Activated CD8-positive, alpha-beta memory T cell treated with anti-CD3 and anti-CD28 coated beads, Interleukin-2, amount 10 ng/mL, durations not matched to agents 7 days and 5 days (primary cell): Measurements from ENCODE around the gene EIF3J. TPM values are rescaled to one million over a fixed set of nuclear protein-coding genes. Genes with fewer than 3 reads are reported as not detected.

Source experiments
- ATAC-seq: fragments of 150-1000 bp; cut with Tn5 transposase; one replicate; pipeline ENCODE4 v1.10.0; 2021; ENCODE audit warnings: moderate library complexity
- CTCF ChIA-PET: fragments of 350-600 bp; sonication (Branson Sonifier 250); formaldehyde crosslinking; loops from one replicate; lab custom pipeline; 2021; ENCODE audit warnings: antibody characterized with exemption; lab: Charles Lee
- DNase-seq: peaks from one replicate; pipeline ENCODE4 v3.0.0-alpha.2; 2020
- H3K27ac Mint-ChIP-seq: one replicate; pipeline ENCODE4 v1.8.0; 2021; ENCODE audit warnings: mild to moderate bottlenecking, mixed read lengths
- H3K27me3 Mint-ChIP-seq: one replicate; pipeline ENCODE4 v1.8.0; 2021; ENCODE audit warnings: mixed read lengths
- H3K36me3 Mint-ChIP-seq: one replicate; pipeline ENCODE4 v1.8.0; 2021; ENCODE audit warnings: mild to moderate bottlenecking, mixed read lengths
- H3K4me1 Mint-ChIP-seq: one replicate; pipeline ENCODE4 v1.8.0; 2021; ENCODE audit warnings: mixed read lengths
- H3K4me3 Mint-ChIP-seq: one replicate; pipeline ENCODE4 v1.8.0; 2021; ENCODE audit warnings: mild to moderate bottlenecking, moderate library complexity, mixed read lengths
- H3K9me3 Mint-ChIP-seq: one replicate; pipeline ENCODE4 v1.8.0; 2022; ENCODE audit warnings: low read depth, mixed read lengths
- total RNA-seq, 2 experiments: library from RNA; stranded (reverse); gene quantifications; one replicate each; pipeline ENCODE4 v1.2.3, GENCODE V29; 2021

Gene EIF3J
- total RNA-seq, 2 experiments from 2014 or later, result 75.8 to 124 TPM

DNA sequence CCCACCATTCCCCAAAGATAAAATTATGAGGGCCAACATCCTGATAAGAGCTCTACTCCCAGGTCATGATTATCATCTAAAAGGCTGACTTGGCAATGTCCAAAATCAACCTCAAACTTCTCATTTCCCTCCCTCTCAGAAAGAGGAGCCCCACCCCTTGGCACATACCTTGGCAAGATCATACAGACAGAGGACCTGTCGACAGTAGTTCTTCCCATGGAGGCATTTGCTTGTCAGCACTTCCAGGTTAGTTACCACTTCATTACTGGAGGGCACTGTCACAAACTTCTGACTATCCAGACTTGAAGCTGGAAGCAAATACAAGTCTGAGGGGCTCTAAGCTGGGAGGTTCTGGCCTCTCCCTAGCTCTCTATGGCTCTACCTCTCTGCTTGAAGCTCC lies 37.8 kb downstream of the EIF3J start:
- peaks cover 30% of the 10 kb centered on the region for H3K36me3 Mint-ChIP-seq
- no peaks in the 10 kb centered on the region for H3K9me3 Mint-ChIP-seq
- H3K27me3 Mint-ChIP-seq, result no peaks in the 10 kb centered on the region
- H3K4me3 Mint-ChIP-seq, result no peak overlapping the region
- peak overlapping the region; percentile 4 for H3K27ac Mint-ChIP-seq
- CTCF ChIA-PET, result interaction anchor here (0.7 to 7.1 kb wide), 3 partner anchors 10 to 162 kb away, joined by 4 to 78 read pairs (median 14); partner anchors contain the start of gene TRIM69
- peaks cover 18% of the 10 kb centered on the region for H3K4me1 Mint-ChIP-seq
- ATAC-seq, result no peak
- DNase-seq, result no peak

- H3K27ac Mint-ChIP-seq, result no peak overlapping the region
- no peaks in the 10 kb centered on the region for H3K9me3 Mint-ChIP-seq
- CTCF ChIA-PET, result interaction anchor here (0.7 to 7.1 kb wide), 8 partner anchors 8 to 272 kb away, joined by 3 to 78 read pairs (median 12); partner anchors contain the start of genes SPG11 and TRIM69
- no peak for DNase-seq
- no peak overlapping the region for H3K4me3 Mint-ChIP-seq
- peaks cover 19% of the 10 kb centered on the region for H3K4me1 Mint-ChIP-seq
- H3K36me3 Mint-ChIP-seq, result peaks cover 35% of the 10 kb centered on the region
- no peaks in the 10 kb centered on the region for H3K27me3 Mint-ChIP-seq
- no peak for ATAC-seq
Measured at GRCh38 chr15:44580105-44580504, 43.2 kb downstream of the EIF3J start.

- CTCF ChIA-PET, result interaction anchor here (0.6 to 6.8 kb wide), 18 partner anchors 8 to 204 kb away, joined by 3 to 76 read pairs (median 4); partner anchors contain the start of genes SPG11 and TRIM69
- no peak overlapping the region for H3K4me3 Mint-ChIP-seq
Measured at GRCh38 chr15:44584162-44584749, 47.3 kb downstream of the EIF3J start.

DNA sequence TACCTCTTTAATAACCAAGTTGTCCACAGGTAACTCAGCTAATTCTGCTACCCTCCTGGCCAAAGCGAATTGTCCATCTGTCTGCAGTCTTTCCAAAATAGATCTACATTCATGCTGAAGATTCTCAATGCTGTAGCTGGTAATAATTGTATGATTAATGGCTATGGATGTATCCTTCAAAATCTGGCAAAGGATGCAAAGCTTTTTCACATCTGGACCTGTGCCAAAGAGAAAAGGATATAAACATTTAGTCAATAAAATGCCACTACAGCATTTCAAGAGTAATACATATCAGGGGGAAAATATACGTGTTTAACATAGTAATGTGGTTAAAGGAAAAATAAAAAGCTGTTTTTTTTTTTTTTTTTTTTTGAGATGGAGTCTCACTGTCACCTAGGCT lies 48.7 kb downstream of the EIF3J start:
- no peak for DNase-seq
- H3K27ac Mint-ChIP-seq, result no peak overlapping the region
- peaks cover 3% of the 10 kb centered on the region for H3K4me1 Mint-ChIP-seq
- peaks cover 47% of the 10 kb centered on the region for H3K36me3 Mint-ChIP-seq
- no peaks in the 10 kb centered on the region for H3K9me3 Mint-ChIP-seq
- no peaks in the 10 kb centered on the region for H3K27me3 Mint-ChIP-seq
- no peak overlapping the region for H3K4me3 Mint-ChIP-seq
- no peak for ATAC-seq
- CTCF ChIA-PET, result interaction anchor here (0.8 to 6.8 kb wide), 7 partner anchors 7 to 203 kb away, joined by 3 to 76 read pairs (median 11); partner anchors contain the start of genes SPG11 and TRIM69

More at GRCh38 chr15:44584162-44584749, 47.3 kb downstream of the EIF3J start:
- Mint-ChIP-seq H3K27ac (peak overlapping the region; percentile 49), H3K9me3 (no peaks in the 10 kb centered on the region), H3K4me1 (peaks cover 4% of the 10 kb centered on the region), H3K36me3 (peaks cover 47% of the 10 kb centered on the region), H3K27me3 (no peaks in the 10 kb centered on the region)
- DNase-seq (peak; percentile 73), ATAC-seq (peak; percentile 86)

GRCh38 chr15:44588541-44588940 lies 51.6 kb downstream of the EIF3J start:
- Mint-ChIP-seq H3K27me3 (no peaks in the 10 kb centered on the region), H3K36me3 (peaks cover 42% of the 10 kb centered on the region), H3K4me3 (no peak overlapping the region), H3K9me3 (no peaks in the 10 kb centered on the region), H3K4me1 (peaks cover 4% of the 10 kb centered on the region), H3K27ac (no peak overlapping the region)
- CTCF ChIA-PET, result interaction anchor here (0.9 to 6.8 kb wide), 5 partner anchors 10 to 449 kb away, joined by 3 to 76 read pairs (median 9); partner anchors contain the start of genes SPG11 and TRIM69
- DNase-seq, result no peak
- ATAC-seq, result no peak

DNA sequence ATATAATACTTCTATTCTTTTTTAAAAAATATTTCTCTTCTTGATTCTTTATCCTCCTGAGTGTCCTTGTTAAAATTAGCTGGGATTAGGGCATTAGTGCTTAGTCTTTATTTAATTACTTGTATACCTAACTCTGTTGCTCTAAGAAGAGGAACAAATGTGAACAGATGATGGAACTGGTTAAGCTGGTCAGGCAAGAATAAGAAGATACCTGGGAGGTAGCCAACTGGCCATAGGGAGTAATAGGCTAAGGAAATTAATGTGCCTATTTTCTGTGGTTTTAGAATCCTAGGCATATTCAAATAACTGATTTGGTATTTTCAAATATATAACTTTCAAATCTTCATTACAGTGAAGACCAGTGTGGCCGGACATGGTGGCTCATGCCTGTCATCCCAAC lies 54.4 kb downstream of the EIF3J start:
- CTCF ChIA-PET, result interaction anchor here (1.0 to 4.0 kb wide), 4 partner anchors 8 to 146 kb away, joined by 3 to 57 read pairs (median 7); partner anchors contain the start of genes SPG11 and TRIM69

DNA sequence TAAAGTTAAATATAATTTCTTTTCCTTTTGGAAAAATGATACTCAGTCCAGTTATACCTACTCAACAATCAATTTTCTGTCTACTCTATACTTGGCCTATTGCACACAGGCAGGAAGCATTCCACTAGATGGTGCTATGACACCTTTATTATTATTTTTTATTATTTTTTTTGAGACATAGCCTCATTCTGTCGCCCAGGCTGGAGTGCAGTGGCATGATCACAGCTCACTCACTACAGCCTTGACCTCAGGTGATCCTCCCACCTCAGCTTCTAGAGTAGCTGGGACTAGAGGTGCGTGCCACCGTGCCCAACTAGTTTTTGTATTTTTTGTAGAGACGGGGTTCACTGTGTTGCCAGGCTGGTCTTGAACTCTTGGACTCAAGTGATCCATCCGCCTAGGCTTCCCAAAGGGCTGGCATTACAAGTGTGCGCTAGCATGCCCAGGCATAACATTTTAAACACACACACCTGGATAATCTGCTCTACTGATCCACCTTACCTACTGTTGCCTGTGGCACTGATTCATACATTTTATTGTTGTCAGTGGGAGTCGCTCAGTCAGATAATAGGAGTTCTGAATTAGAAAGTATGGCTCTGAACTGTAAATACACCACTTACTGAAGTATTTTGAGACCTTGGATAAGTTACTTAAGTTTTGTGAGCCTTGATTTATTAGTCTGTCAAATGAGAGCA lies 56.2 kb downstream of the EIF3J start:
- CTCF ChIA-PET, result interaction anchor here (0.6 to 4.0 kb wide), 19 partner anchors 9 to 444 kb away, joined by 3 to 57 read pairs (median 4); partner anchors contain the start of genes SPG11 and TRIM69
- ATAC-seq, result peak; percentile 76
- H3K36me3 Mint-ChIP-seq, result peaks cover 40% of the 10 kb centered on the region

More for the DNA sequence above, 54.4 kb downstream of the EIF3J start:
- H3K27ac Mint-ChIP-seq, result no peak overlapping the region
- H3K27me3 Mint-ChIP-seq, result no peaks in the 10 kb centered on the region
- no peak for DNase-seq
- peaks cover 40% of the 10 kb centered on the region for H3K36me3 Mint-ChIP-seq
- no peaks in the 10 kb centered on the region for H3K9me3 Mint-ChIP-seq
- H3K4me3 Mint-ChIP-seq, result no peak overlapping the region
- ATAC-seq, result no peak
- peaks cover 14% of the 10 kb centered on the region for H3K4me1 Mint-ChIP-seq

GRCh38 chr15:44595246-44595645 lies 58.3 kb downstream of the EIF3J start:
- Mint-ChIP-seq H3K4me3 (no peak overlapping the region), H3K27ac (peak overlapping the region; percentile 70), H3K27me3 (no peaks in the 10 kb centered on the region), H3K36me3 (peaks cover 37% of the 10 kb centered on the region), H3K9me3 (no peaks in the 10 kb centered on the region), H3K4me1 (peaks cover 38% of the 10 kb centered on the region)
- DNase-seq, result no peak
- CTCF ChIA-PET, result interaction anchor here (0.9 to 2.6 kb wide), 2 partner anchors 16 to 144 kb away, joined by 3 to 7 read pairs; no protein-coding TSS in a partner anchor
- no peak for ATAC-seq

More for the DNA sequence above, 56.2 kb downstream of the EIF3J start:
- Mint-ChIP-seq H3K4me3 (no peak overlapping the region), H3K4me1 (peaks cover 29% of the 10 kb centered on the region), H3K27me3 (no peaks in the 10 kb centered on the region), H3K27ac (peak overlapping the region; percentile 70), H3K9me3 (no peaks in the 10 kb centered on the region)
- DNase-seq, result no peak

GRCh38 chr15:44595656-44596510 lies 58.9 kb downstream of the EIF3J start:
- H3K27me3 Mint-ChIP-seq, result no peaks in the 10 kb centered on the region
- no peaks in the 10 kb centered on the region for H3K9me3 Mint-ChIP-seq
- CTCF ChIA-PET, result interaction anchor here (0.9 to 3.3 kb wide), 5 partner anchors 17 to 258 kb away, joined by 3 to 19 read pairs (median 6); no protein-coding TSS in a partner anchor
- peaks cover 38% of the 10 kb centered on the region for H3K4me1 Mint-ChIP-seq
- H3K27ac Mint-ChIP-seq, result peak overlapping the region; percentile 70
- DNase-seq (no peak), ATAC-seq (peak; percentile 17)
- H3K4me3 Mint-ChIP-seq, result no peak overlapping the region
- H3K36me3 Mint-ChIP-seq, result peaks cover 35% of the 10 kb centered on the region

DNA sequence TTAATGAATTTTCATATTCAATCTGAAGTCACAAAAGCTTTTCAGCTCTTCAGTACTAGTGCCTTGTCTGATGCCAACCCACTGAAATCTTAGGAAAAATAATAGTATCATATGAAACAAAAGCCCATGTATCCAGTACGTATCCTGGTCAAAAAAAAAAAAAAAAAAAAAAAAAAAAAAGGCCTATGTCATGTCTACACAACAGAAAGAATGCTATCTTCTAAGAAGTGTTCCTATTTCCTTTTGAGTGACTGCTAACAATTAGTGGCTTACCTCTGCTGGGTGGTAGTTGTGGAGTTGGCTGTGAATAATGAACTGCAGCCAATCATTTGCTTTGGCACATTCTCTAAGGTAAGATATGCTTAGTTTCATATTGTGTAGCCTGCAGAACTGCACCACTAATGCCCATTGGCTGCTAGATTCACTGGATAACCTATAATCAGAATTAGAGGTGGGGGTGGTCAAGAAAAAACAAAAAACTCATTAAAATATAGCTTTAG lies 59.6 kb downstream of the EIF3J start:
- Mint-ChIP-seq H3K4me1 (peaks cover 38% of the 10 kb centered on the region), H3K9me3 (no peaks in the 10 kb centered on the region), H3K36me3 (peaks cover 34% of the 10 kb centered on the region), H3K4me3 (no peak overlapping the region), H3K27ac (peak overlapping the region; percentile 5), H3K27me3 (no peaks in the 10 kb centered on the region)
- no peak for DNase-seq
- CTCF ChIA-PET, result interaction anchor here (0.9 to 3.3 kb wide), 4 partner anchors 18 to 257 kb away, joined by 3 to 19 read pairs (median 6); no protein-coding TSS in a partner anchor
- peak; percentile 37 for ATAC-seq

DNA sequence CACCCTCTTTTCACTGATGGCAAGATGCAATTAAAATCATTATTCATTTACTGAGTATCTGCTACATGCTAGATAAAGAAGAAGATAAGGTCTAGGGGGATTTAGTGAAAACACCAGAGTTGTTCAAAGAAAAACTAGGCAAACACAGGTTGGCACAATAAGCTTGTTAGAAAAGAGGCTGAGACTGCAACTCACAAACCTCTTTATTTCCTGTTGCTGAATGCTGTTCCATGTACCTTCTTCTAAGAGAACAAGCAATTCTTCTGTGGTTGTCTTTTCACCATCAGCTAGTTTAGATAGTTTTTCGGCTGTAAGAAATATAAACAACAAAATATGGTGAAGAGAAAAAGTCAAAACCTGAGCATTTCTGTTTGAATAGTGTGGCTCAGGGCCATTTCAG lies 61.1 kb downstream of the EIF3J start:
- Mint-ChIP-seq H3K4me1 (peaks cover 38% of the 10 kb centered on the region), H3K36me3 (peaks cover 43% of the 10 kb centered on the region), H3K4me3 (no peak overlapping the region), H3K27me3 (no peaks in the 10 kb centered on the region), H3K9me3 (no peaks in the 10 kb centered on the region), H3K27ac (peak overlapping the region; percentile 70)
- no peak for ATAC-seq
- CTCF ChIA-PET, result interaction anchor here (0.7 to 3.3 kb wide), 9 partner anchors 10 to 255 kb away, joined by 3 to 19 read pairs (median 3); no protein-coding TSS in a partner anchor
- DNase-seq, result no peak

GRCh38 chr15:44598892-44599291 lies 61.9 kb downstream of the EIF3J start:
- peaks cover 34% of the 10 kb centered on the region for H3K4me1 Mint-ChIP-seq
- CTCF ChIA-PET, result interaction anchor here (1.0 to 3.3 kb wide), 5 partner anchors 10 to 139 kb away, joined by 3 to 19 read pairs (median 4); no protein-coding TSS in a partner anchor
- no peaks in the 10 kb centered on the region for H3K9me3 Mint-ChIP-seq
- peak overlapping the region; percentile 70 for H3K27ac Mint-ChIP-seq
- DNase-seq (no peak), ATAC-seq (no peak)
- H3K27me3 Mint-ChIP-seq, result no peaks in the 10 kb centered on the region
- peaks cover 43% of the 10 kb centered on the region for H3K36me3 Mint-ChIP-seq
- H3K4me3 Mint-ChIP-seq, result no peak overlapping the region
